Limb (tissue), 2 donors: ENCODE measurements around the gene TRIM17.

ENCODE experiments used
- DNase-seq, 2 donors: peaks; one replicate each; pipeline ENCODE4 v3.0.0-alpha.2; 2016; ENCODE audit errors: extremely low spot score in 2 of 2

Gene TRIM17

GRCh38 chr1:228358039-228358763, 58.5 kb downstream of the TRIM17 start:
- DNase-seq, result no peak
